Vagina (tissue), 2 donors: ENCODE results near the gene ASTN2.

Source experiments
- CTCF ChIP-seq, 3 experiments: fragments of 450-650 bp in 2 of 3; fragments of 200-600 bp in 1 of 3; sonication (generic) in 1 of 3; IDR thresholded peaks; one replicate each; pipeline ENCODE4 v1.5.1; 2017 to 2019; ENCODE audit warnings: antibody characterized with exemption in 3 of 3, mild to moderate bottlenecking in 2 of 3, moderate library complexity in 2 of 3
- POLR2A ChIP-seq, 2 donors: fragments of 450-650 bp; IDR thresholded peaks; one replicate each; pipeline ENCODE4 v1.6.1; 2017; ENCODE audit warnings: antibody characterized with exemption in 2 of 2, mild to moderate bottlenecking in 2 of 2, moderate library complexity in 2 of 2

GRCh38 chr9:116789081-116789480 lies 625.8 kb downstream of the ASTN2 start:
- TF ChIP-seq CTCF (IDR thresholded peaks at IDR 0.05) (no peak), POLR2A (IDR thresholded peaks at IDR 0.05) (no peak)
